ENCODE measurements around the gene SMYD3. TPM values are rescaled to one million over a fixed set of nuclear protein-coding genes. Genes with fewer than 3 reads are reported as not detected.
A peak's percentile ranks its signal among the peaks of the same experiment; 100 is the strongest.

Gene SMYD3
- total and polyA plus RNA-seq, 10 of the 15 experiments (the other 5 are each of a cell fraction or from before 2014, with no cell fraction given) = 18.3 to 54.0 (median 24.8) TPM

DNA sequence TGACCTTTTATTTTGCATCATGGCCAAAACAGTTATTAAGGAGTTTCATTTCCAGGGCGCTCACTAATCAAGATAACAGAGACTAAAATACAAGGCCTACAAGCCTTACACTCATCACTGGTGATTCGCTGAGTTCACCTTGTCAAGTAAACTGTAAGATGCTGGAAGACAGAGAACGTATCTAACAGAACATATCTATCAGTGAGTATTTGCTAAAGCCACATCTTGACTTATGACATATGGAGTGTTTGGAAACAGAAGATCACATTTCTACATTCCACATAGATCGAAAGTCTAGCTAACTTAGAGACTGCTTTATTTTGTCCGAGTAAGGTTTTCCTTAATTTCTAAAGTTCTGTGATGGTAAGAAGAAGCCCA lies 506.5 kb downstream of the SMYD3 start (continued):
- TF ChIP-seq PKNOX1 (IDR thresholded peaks at IDR 0.05) (no peak), SRF (IDR thresholded peaks at IDR 0.05; ENCODE audit: low read depth in 2 of 2, low read length in 2 of 2) (no peak), ASH2L (IDR thresholded peaks at IDR 0.05; ENCODE audit: borderline replicate concordance, low read depth) (no peak)
- TF ChIP-seq, protein P1, sequence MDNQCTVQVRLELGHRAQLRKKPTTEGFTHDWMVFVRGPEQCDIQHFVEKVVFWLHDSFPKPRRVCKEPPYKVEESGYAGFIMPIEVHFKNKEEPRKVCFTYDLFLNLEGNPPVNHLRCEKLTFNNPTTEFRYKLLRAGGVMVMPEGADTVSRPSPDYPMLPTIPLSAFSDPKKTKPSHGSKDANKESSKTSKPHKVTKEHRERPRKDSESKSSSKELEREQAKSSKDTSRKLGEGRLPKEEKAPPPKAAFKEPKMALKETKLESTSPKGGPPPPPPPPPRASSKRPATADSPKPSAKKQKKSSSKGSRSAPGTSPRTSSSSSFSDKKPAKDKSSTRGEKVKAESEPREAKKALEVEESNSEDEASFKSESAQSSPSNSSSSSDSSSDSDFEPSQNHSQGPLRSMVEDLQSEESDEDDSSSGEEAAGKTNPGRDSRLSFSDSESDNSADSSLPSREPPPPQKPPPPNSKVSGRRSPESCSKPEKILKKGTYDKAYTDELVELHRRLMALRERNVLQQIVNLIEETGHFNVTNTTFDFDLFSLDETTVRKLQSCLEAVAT (IDR thresholded peaks at IDR 0.05) = no peak

GRCh38 chr1:245999697-246000637 lies 507.1 kb downstream of the SMYD3 start:
- Histone ChIP-seq H3K4me3 (no peak overlapping the region), H3K9ac (ENCODE audit: control insufficient read depth, insufficient read depth, low read length) (no peak overlapping the region), H4K20me1 (ENCODE audit: control insufficient read depth, insufficient read depth) (no peaks in the 10 kb centered on the region), H2AFZ (ENCODE audit: control insufficient read depth, low read depth, low read length) (no peak overlapping the region), H3K27me3 (replicated peaks in 1 of 2; ENCODE audit: control insufficient read depth in 2 of 2, insufficient read depth in 2 of 2, low read length in 1 of 2) (no peaks in the 10 kb centered on the region), H3K9me3 (replicated peaks; ENCODE audit: control insufficient read depth, insufficient read depth, low read length) (no peaks in the 10 kb centered on the region), H3K79me2 (ENCODE audit: control insufficient read depth, insufficient read depth, low read length) (no peaks in the 10 kb centered on the region), H3K27ac (ENCODE audit: control insufficient read depth, insufficient read depth) (no peak overlapping the region), H3K4me2 (ENCODE audit: control insufficient read depth, insufficient read depth) (no peak overlapping the region), H3K36me3 (ENCODE audit: control insufficient read depth in 2 of 2, insufficient read depth in 2 of 2, low read length in 1 of 2) (no peaks in the 10 kb centered on the region), H3K4me1 (ENCODE audit: control insufficient read depth, insufficient read depth, low read length) (peaks cover 4% of the 10 kb centered on the region; the same call in 1 of the 2 replicates)
- SMC1A ChIA-PET (ENCODE audit: uncharacterized antibody, unreplicated experiment) = interaction anchor here (0.6 to 3.0 kb wide), 22 partner anchors 9 to 965 kb away, joined by 3 to 30 read pairs (median 4); no protein-coding TSS in a partner anchor
- no peak for FAIRE-seq
- CTCF ChIA-PET = interaction anchor here (0.6 to 4.8 kb wide), 7 partner anchors 10 to 847 kb away, joined by 3 to 48 read pairs (median 4); no protein-coding TSS in a partner anchor
- ATAC-seq = peak; percentile 93
- in situ Hi-C loops (cut with MboI) = loop anchor here (5.0 to 10.0 kb wide), 3 partner anchors 103 to 925 kb away; partner anchors contain the start of gene KIF26B
- intact Hi-C loops (cut with micrococcal nuclease; ENCODE audit: unreplicated experiment) = loop anchor here (2.0 to 10.0 kb wide), 7 partner anchors 47 to 923 kb away; no protein-coding TSS in a partner anchor
- RAD21 ChIA-PET (ENCODE audit: unreplicated experiment) = interaction anchor here (1.0 to 4.5 kb wide), 11 partner anchors 10 to 847 kb away, joined by 3 to 19 read pairs (median 6); no protein-coding TSS in a partner anchor
- DNase-seq (ENCODE audit: low read depth, low spot score) = peak; percentile 44
- 54% methylated on average over 10 of the region's 10 CpGs for WGBS (ENCODE audit: insufficient coverage, insufficient replicate concordance, low lambda C conversion rate, missing lambda C conversion rate)
- POLR2A ChIA-PET = no interaction called here
- no TSS peak for BruUV-seq (replicated peaks)
- TF ChIP-seq STAT3 (IDR thresholded peaks at IDR 0.05; ENCODE audit: low read depth, low read length) = no peak
- TF ChIP-seq HSF1 (IDR thresholded peaks at IDR 0.05; ENCODE audit: low read depth, low read length) = no peak
- TF ChIP-seq CBFB (IDR thresholded peaks at IDR 0.05; ENCODE audit: low read depth) = no peak
- 0 out of 2 replicates have a peak, but pooled peaks have one; percentile 15 for TF ChIP-seq RUNX3 (IDR thresholded peaks at IDR 0.05; ENCODE audit: low read length)
- TF ChIP-seq EP300 (IDR thresholded peaks at IDR 0.05; ENCODE audit: borderline replicate concordance in 1 of 2, control insufficient read depth in 1 of 2, low read depth in 2 of 2, low read length in 2 of 2) = peak in 1 of 2 experiments; percentile 41; a peak in 1 of 4 replicates
- TF ChIP-seq ZBED1 (IDR thresholded peaks at IDR 0.05; ENCODE audit: borderline replicate concordance) = no peak
- no peak for TF ChIP-seq NR2C2 (IDR thresholded peaks at IDR 0.05; ENCODE audit: borderline replicate concordance, control insufficient read depth, insufficient read length, low read depth)
- no peak for TF ChIP-seq CBX5 (IDR thresholded peaks at IDR 0.05; ENCODE audit: low read depth)
- TF ChIP-seq MYC (IDR thresholded peaks at IDR 0.05; ENCODE audit: insufficient read depth, insufficient read length, insufficient replicate concordance, low read length, severe bottlenecking) = no peak
